Measurements from ENCODE around the gene MRPL11. TPM values are rescaled to one million over a fixed set of nuclear protein-coding genes. Genes with fewer than 3 reads are reported as not detected.
A peak's percentile ranks its signal among the peaks of the same experiment; 100 is the strongest.

The MRPL11 gene
- total RNA-seq: 30.9 and 41.1 TPM in 2 replicates

GRCh38 chr11:66438504-66439466, at the start of gene MRPL11:
Gene MRPL11, minus strand, starts transcription at chr11:66438848. Its CDS starts 94 bp downstream, at chr11:66438754.

DNA sequence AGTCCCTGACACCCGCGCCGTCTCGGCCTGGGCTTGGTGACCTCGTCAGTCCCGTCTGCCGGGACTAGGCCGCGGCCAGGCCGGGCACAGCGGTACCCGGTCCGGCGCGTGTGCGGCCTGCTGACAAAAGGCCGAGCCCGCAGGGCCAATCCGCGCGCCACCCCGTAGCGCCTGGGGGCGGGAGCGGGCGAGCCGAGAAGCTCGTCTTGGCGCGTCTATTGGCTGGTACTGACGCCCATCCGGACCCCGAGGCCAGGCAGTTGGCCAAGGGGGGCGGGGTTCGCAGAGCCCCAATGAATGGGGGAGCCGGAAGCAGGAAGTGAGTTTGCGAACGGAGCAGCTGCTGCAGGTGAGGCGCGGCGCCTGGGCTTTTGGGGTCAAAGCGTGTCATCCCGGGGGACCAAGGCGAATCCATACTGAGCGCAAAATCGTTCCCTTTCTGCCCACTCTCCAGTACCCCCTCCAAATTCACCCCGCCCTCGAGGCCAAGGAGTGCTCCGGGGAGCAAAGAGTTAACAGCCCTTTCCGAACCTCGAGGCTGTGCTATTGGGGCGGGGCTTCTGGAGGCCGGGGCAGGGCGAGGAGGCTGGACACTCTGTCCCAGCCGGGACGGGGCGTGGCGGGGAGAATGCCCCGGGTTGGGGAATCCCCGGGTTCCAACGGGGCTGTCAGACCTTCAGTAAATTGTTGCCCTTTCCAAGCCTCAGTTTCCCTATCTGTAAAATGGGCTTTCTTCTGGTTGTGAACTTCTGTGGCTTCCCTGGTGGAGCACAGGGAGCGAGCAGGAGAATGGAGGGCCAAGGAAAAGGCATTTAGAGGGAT, 41.7 kb upstream of the MRPL11 start, which contains the start of gene DPP3:
TSS of gene DPP3 (plus strand) at position 318 of the 822 bp plus-strand sequence. CDS start 1,767 bp downstream, outside the sequence.

DNA sequence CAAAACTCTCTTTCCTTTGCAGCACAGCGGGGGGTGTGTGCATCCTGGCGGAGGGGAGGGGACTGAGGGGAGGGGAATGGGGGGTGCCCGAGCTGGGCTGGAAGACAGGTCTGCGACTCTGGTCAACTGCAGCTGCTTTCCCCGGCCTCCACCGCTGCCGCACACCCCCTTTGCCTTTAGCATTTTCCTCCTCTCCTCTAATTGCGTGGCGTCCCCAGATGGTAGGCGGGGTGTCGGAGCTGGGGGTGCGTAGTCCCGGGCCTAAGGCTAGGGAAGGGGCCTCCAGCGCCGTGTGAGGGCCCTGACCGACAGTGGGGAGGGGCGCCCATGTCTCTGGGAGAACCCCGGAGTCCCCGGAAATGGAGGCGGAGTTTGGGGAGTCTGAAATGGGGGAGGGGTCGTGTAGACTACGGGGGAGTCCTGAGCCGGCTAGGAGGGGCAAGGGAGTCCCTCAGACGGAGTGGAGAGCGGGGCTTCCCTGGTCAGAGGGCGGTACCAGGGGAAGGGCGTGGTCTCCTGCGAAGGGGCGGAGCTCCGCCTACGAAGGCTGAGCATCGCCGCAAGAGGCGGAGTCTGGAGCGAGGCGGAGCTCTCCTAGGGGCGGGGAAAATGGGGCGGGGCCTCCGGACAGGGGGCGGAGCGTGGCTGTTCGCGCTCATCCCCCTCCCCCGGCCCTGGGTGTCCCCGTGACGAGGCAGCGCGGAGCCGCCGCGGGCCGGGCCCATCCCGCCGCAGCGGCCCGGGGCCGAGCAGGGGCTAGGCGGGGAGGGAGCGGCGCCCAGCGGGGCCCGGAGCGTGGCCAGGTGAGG, 27.8 kb upstream of the MRPL11 start, which contains the start of gene PELI3:
TSS of gene PELI3 (plus strand) at position 681 of the 809 bp plus-strand sequence. CDS start 1,224 bp downstream, outside the sequence.

GRCh38 chr11:66420671-66421476, 17.8 kb downstream of the MRPL11 start, which contains the start of gene NPAS4:
Gene NPAS4, plus strand, starts transcription at chr11:66421035. Its CDS starts 145 bp downstream, at chr11:66421180.

Small RNA genes within 50 kb of the gene (small RNA-seq; reads per million reads assigned to genes)
- gene RF00416 (ENCODE audit: low replicate concordance) (not detected), gene RNU1-84P (ENCODE audit: low replicate concordance) (7.7 reads per million, percentile 92 among the genes with 10 or more reads in this experiment)

Other genes starting within 250 kb of the MRPL11 start
- gene KLC2, start 181.1 kb downstream of the MRPL11 start, total RNA-seq: 26.3 and 33.2 TPM in 2 replicates
- 95.9 and 142 TPM in 2 replicates for gene RAB1B, start 170.2 kb downstream of the MRPL11 start, total RNA-seq
- not detected in 2 replicates for gene CNIH2, start 160.7 kb downstream of the MRPL11 start, total RNA-seq
- gene YIF1A, start 149.7 kb downstream of the MRPL11 start, total RNA-seq: 154 and 160 TPM in 2 replicates
- gene TMEM151A, start 147.0 kb downstream of the MRPL11 start, total RNA-seq: 0.88 TPM in 1 of 2 replicates, not detected in the other
- gene CD248, start 121.8 kb downstream of the MRPL11 start, total RNA-seq: 111 and 123 TPM in 2 replicates
- 23.0 and 56.7 TPM in 2 replicates for gene RIN1, start 102.4 kb downstream of the MRPL11 start, total RNA-seq
- 70.5 and 75.3 TPM in 2 replicates for gene BRMS1, start 93.7 kb downstream of the MRPL11 start, total RNA-seq
- 28.8 and 30.0 TPM in 2 replicates for gene B4GAT1, start 91.2 kb downstream of the MRPL11 start, total RNA-seq
- 0.29 and 0.44 TPM in 2 replicates for gene SLC29A2, start 67.1 kb downstream of the MRPL11 start, total RNA-seq
- not detected in 2 replicates for gene NPAS4, start 17.8 kb downstream of the MRPL11 start, total RNA-seq
- gene PELI3, start 28.1 kb upstream of the MRPL11 start, total RNA-seq: 11.4 and 11.9 TPM in 2 replicates
- 41.8 and 61.1 TPM in 2 replicates for gene DPP3, start 41.6 kb upstream of the MRPL11 start, total RNA-seq
- 29.1 and 34.4 TPM in 2 replicates for gene BBS1, start 71.8 kb upstream of the MRPL11 start, total RNA-seq
- 11.3 and 12.0 TPM in 2 replicates for gene ZDHHC24, start 107.2 kb upstream of the MRPL11 start, total RNA-seq
- not detected in 2 replicates for gene ACTN3, start 108.1 kb upstream of the MRPL11 start, total RNA-seq
- 12.7 and 19.0 TPM in 2 replicates for gene CTSF, start 129.8 kb upstream of the MRPL11 start, total RNA-seq
- 0.29 and 0.44 TPM in 2 replicates for gene CCDC87, start 154.2 kb upstream of the MRPL11 start, total RNA-seq
- gene CCS, start 154.3 kb upstream of the MRPL11 start, total RNA-seq: 23.6 and 32.2 TPM in 2 replicates
- gene RBM14, start 177.8 kb upstream of the MRPL11 start, total RNA-seq: 14.4 and 53.5 TPM in 2 replicates
- gene RBM4, start 199.9 kb upstream of the MRPL11 start, total RNA-seq: 90.1 and 106 TPM in 2 replicates
- gene RBM4B, start 239.0 kb upstream of the MRPL11 start, total RNA-seq: 15.3 and 20.3 TPM in 2 replicates